WERI-Rb-1 (cell line): ENCODE data around the gene UAP1L1.

Experiments used
- DNase-seq: peaks from one replicate; pipeline ENCODE4 v3.0.0-alpha.2; 2020
- H3K27ac ChIP-seq: fragments of 250-450 bp; sonication (Bioruptor Pico); 2 replicates; pipeline ENCODE4 v1.5.1; 2020; ENCODE audit warnings: mild to moderate bottlenecking, moderate library complexity
- H3K27me3 ChIP-seq: fragments of 250-450 bp; sonication (Bioruptor Pico); 2 replicates; pipeline ENCODE4 v1.5.1; 2021; ENCODE audit warnings: mild to moderate bottlenecking, low read depth, moderate library complexity; ENCODE audit not compliant: insufficient read depth, severe bottlenecking
- H3K36me3 ChIP-seq: fragments of 250-450 bp; sonication (Bioruptor Pico); 2 replicates; pipeline ENCODE4 v1.5.1; 2020; ENCODE audit warnings: mild to moderate bottlenecking, moderate library complexity
- H3K4me3 ChIP-seq: 2 replicates; pipeline ENCODE4 v1.5.1; 2011; ENCODE audit warnings: low read depth, mild to moderate bottlenecking, control low read depth, low read length
- H3K9me3 ChIP-seq: fragments of 250-450 bp; sonication (Bioruptor Pico); 2 replicates; pipeline ENCODE4 v1.5.1; 2021; ENCODE audit warnings: mild to moderate bottlenecking, moderate library complexity; ENCODE audit not compliant: severe bottlenecking
- TF ChIP-seq, protein P1 (sequence below): IDR thresholded peaks from 2 replicates; pipeline ENCODE4 v1.5.1; 2011; ENCODE audit warnings: low read depth, mild to moderate bottlenecking, control low read depth, inconsistent platforms, low read length

Gene UAP1L1

DNA sequence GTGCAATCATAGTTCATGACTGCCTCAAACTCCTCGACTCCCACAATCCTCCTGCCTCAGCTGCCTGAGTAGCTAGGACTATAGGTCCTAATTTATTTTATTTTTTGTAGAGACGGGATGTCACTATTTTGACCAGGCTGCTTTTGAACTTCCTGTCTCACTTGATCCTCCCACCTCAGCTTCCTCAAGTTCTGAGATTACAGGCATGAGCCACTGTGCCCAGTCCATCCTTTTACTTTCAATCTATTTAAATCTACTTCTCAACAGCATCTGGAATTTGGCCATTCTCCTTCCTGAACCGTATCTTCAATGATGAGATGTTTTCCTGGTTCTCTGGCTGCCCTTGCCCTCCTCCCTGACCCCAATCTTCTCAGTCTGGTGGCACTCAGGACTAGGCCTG, 49.5 kb downstream of the UAP1L1 start:
- Histone ChIP-seq H3K27ac (no peak overlapping the region), H3K4me3 (no peak overlapping the region)

DNA sequence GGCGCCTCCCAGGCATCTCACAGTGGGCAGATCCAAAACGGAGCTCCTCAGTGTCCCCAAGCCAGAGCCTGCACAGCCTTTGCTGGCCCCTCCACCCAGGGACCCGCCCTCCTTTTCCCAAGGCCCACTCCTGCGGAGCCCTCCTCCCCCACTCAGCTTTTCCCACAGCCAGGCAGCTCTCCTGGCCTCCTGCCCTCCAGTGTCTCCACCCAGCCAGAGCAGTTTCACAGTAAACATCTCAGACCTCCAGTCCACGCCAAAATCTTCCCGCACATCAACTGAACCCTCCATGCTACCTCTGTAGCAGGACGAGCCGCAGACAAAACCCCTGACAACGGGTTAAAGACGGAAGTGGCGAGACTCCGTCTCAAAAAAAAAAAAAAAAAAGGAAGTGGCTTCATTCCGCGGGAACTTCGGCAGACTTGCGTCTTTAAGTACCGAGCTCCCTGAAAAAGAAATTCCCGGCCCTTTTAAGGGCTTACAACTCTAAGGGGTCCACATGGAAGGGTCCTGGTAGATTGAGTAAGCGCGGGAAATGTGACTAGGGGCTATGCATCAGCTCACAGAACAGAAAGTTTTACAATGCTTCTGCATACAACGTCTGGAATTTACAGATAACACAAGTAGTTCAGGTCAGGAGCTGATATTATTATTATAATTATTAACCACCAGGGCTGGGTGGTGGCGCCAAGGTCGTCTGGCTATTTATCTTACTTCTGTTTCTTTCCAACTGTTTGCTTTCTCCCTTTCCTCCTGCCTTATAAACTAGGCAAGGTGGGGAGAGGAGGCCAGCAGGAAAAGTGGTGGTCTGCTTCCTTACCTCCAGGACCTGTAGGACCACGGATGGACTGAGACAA, 50.2 kb downstream of the UAP1L1 start:
- DNase-seq, result no peak
- no peak overlapping the region for H3K27ac ChIP-seq
- H3K4me3 ChIP-seq, result no peak overlapping the region
- no peaks in the 10 kb centered on the region for H3K9me3 ChIP-seq
- TF ChIP-seq, protein P1, sequence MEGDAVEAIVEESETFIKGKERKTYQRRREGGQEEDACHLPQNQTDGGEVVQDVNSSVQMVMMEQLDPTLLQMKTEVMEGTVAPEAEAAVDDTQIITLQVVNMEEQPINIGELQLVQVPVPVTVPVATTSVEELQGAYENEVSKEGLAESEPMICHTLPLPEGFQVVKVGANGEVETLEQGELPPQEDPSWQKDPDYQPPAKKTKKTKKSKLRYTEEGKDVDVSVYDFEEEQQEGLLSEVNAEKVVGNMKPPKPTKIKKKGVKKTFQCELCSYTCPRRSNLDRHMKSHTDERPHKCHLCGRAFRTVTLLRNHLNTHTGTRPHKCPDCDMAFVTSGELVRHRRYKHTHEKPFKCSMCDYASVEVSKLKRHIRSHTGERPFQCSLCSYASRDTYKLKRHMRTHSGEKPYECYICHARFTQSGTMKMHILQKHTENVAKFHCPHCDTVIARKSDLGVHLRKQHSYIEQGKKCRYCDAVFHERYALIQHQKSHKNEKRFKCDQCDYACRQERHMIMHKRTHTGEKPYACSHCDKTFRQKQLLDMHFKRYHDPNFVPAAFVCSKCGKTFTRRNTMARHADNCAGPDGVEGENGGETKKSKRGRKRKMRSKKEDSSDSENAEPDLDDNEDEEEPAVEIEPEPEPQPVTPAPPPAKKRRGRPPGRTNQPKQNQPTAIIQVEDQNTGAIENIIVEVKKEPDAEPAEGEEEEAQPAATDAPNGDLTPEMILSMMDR, result no peak
- H3K27me3 ChIP-seq, result no peaks in the 10 kb centered on the region
- no peaks in the 10 kb centered on the region; the same call in 1 of the 2 replicates for H3K36me3 ChIP-seq

More for the DNA sequence above, 49.5 kb downstream of the UAP1L1 start:
- TF ChIP-seq, protein P1, result no peak
- Histone ChIP-seq H3K36me3 (no peaks in the 10 kb centered on the region; the same call in 1 of the 2 replicates), H3K27me3 (no peaks in the 10 kb centered on the region), H3K9me3 (no peaks in the 10 kb centered on the region)
- no peak for DNase-seq

DNA sequence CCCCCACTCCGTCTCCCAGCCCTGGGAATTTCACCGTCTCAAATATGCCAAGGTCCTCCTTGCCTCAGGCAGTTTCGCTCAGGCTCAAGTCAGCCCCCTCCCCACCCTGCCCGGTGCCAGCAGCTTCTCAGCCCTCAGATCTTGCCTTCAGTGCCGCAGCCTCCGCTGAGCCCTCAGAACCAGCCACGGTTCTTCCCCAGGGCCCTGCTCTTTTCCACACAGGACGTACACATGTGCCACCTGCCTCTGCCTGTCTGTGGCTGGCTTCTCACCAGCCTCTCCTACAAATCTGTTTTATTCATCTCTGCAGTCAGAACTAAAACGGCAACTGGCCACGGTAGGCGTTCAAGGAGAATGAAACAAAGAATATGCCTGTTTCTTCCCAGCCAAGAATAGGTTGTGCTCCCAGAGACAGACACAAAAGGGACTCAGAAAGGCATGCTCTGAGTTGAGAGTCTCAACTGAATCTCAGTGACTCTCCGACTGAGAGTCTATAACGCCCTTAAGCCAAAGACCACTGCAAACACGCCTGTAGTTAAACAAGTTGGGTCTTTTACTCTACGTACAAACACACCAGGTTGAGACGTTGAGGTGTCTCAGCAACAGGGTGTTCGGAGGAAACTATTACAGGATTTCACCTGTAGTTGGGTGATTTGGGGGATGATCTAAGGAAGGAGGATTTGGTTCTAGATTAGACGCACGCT, 51.0 kb downstream of the UAP1L1 start:
- Histone ChIP-seq H3K4me3 (peak overlapping the region; percentile 90), H3K9me3 (no peaks in the 10 kb centered on the region), H3K27me3 (no peaks in the 10 kb centered on the region), H3K27ac (peak overlapping the region; percentile 88), H3K36me3 (no peaks in the 10 kb centered on the region; the same call in 1 of the 2 replicates)
- TF ChIP-seq, protein P1, result no peak
- no peak for DNase-seq

DNA sequence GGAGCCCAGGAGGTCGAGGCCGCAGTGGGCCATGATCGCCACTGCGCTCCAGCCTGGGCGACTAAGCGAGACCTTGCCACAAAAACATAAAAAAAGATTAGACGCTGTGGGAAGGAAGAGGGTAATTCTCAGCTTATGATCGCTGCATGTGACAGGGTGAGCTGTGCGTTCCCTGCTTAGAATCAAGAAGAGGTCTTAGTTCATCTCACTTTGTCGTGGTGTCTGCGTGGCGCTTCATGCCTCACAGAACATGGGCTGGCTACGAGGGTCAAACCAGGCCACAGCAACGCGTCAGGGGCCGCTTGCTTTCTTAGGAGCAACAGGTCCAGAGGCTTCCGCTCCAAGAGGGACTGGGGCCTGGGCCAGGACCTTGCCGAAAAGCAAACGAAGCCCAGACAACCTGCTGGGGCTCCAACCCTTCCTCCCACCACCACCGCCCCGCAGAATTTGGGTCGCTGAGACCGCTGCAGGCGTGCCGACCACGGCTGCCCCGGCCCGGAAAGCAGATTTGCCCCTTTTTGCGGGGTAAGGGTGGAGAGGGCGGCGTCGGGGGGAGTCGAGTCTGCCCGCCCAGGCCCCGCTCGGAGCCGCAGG, 51.6 kb downstream of the UAP1L1 start:
- H3K9me3 ChIP-seq, result no peaks in the 10 kb centered on the region
- peak overlapping the region; percentile 90 for H3K4me3 ChIP-seq
- H3K36me3 ChIP-seq, result no peaks in the 10 kb centered on the region; the same call in 1 of the 2 replicates
- TF ChIP-seq, protein P1, result no peak
- peak; percentile 64 for DNase-seq
- H3K27me3 ChIP-seq, result no peaks in the 10 kb centered on the region
- H3K27ac ChIP-seq, result peak overlapping the region; percentile 88

DNA sequence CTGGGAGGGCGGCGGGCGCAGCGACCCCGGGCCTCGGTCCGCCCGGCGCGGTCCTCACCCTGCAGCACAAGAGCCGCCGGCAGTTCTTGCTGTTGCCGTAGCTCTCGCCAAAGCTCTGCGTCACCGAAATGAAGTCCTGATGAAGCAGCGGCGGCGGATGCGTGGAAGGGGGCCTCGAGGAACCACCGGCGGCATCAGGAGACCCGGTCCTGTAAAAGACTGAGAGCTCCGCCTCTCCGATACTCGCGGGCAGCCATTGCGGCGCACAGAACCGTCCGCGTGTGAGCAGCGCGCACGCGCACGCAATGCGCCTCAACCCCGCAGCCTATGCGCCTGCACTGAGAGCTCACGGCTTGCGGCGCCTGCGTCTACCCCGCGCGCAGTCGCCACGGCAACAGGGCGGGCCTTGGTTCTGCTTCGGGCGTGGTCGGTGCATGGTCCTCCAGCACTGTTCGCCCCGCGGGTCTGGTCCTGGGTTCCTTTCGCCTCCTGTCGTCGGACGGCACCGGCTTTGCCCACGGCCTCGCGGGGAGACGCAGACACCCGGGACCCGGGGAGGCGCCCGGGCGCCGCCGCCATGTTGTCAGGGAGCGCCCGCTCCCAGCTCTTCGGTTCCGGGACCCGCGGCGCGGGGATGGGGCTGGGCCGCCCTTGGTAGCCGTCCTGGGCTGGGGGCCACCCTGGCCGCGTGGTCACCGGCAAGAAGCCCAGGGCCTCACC, 52.3 kb downstream of the UAP1L1 start:
- Histone ChIP-seq H3K27me3 (no peaks in the 10 kb centered on the region), H3K9me3 (no peaks in the 10 kb centered on the region), H3K36me3 (no peaks in the 10 kb centered on the region; the same call in 1 of the 2 replicates), H3K27ac (peak overlapping the region; percentile 88), H3K4me3 (peak overlapping the region; percentile 90)
- peak; percentile 93 for DNase-seq
- TF ChIP-seq, protein P1, result no peak
